ENCODE measurements around the gene UNG.

The UNG gene

DNA sequence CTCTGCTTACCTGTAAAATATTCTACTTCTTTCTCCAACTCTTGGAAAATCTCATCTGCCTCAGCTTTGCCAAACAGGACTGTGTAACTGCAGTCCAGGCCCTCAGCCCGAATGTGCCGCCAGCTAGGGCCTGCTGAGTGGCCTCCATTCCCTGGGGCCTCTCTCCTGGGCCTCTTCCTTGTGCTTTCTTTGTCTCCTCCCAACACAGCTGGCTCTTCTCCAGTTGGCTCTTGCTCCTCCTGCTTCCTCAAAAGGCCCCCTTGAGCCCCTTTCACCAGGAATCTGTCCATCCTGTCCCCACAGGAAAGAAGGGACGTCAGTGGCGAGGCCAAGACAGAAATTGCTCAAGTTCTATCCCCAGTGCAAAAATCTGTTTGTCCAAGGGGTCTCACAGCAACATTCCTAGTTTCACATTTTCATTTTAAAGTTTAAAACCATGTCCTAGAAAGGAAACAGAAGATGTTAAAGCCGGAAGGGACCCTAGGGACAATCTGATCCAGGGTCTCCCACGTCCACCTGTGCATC is 4.8 kb upstream of the UNG start:
- no peak for DNase-seq

DNA sequence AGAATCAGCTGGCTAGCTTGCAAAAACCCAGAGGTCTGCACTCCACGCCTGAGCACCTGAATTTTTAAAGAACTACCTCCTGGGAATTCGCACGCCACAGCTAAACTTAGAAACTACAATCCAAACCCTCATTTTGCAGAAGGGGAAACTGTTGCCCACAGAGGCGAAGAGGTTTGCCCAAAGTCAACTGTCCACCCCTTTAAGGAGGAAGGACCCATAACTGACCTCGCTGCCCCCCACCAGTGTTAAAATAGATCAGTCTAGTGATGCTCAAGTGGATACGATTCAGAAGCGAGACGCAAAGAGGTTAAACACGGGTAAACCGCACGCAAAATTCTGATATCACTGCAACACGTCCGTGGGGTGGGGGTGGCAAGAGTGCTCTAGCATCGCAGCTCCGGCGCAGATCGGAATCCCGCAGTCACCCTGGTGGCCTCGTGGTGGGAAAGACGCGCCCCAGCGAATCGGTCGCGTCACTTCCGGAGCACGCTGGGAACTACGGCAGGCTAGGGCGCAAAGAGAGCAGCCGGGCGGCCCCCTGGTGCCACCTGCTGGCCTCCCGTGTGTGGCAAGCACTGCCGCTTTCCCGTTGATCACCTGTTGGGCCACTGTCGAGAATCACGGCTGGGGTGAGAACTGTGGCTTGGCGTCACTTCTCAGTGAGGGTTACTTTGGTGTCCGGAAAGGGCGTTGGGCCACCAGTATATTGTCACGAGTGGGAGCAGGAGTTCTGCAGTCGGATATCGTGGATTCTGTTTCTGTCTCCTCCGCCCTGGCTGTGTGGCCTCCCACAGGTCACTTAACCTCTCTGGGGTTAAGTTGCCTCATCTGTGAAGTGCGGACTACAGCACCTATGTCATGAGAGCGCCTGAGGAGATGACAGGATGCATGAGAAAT is 4.1 kb upstream of the UNG start, which contains the start of gene ALKBH2:
Gene ALKBH2 (minus strand): TSS at position 451 of the 897 bp plus-strand sequence. CDS start 686 bp downstream, outside the sequence.
- DNase-seq, result peak; percentile 89 to 92

DNA sequence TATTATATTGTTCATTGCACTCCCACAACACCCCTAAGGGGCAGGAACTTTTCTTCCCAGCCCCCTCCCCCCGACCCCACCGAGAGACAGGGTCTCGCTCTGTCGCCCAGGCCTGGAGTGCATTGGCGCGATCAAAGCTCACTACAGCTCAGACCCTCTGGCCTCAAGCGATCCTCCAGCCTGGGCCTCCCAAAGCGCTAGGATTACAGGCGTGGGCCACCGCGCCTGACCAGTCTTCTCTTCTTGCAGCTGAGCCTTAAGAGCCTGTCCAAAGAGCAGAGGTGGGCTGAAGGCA is 310 bp upstream of the UNG start:
- no peak for DNase-seq

DNA sequence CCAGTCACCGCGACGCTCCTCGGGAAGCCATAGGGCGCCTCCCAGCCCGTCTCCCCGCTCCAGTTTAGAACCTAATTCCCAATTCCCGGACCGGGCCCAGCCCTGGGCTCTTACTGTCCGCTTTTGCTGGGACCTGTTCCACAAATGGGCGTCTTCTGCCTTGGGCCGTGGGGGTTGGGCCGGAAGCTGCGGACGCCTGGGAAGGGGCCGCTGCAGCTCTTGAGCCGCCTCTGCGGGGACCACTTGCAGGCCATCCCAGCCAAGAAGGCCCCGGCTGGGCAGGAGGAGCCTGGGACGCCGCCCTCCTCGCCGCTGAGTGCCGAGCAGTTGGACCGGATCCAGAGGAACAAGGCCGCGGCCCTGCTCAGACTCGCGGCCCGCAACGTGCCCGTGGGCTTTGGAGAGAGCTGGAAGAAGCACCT is 797 bp downstream of the UNG start:
- DNase-seq, result no peak

DNA sequence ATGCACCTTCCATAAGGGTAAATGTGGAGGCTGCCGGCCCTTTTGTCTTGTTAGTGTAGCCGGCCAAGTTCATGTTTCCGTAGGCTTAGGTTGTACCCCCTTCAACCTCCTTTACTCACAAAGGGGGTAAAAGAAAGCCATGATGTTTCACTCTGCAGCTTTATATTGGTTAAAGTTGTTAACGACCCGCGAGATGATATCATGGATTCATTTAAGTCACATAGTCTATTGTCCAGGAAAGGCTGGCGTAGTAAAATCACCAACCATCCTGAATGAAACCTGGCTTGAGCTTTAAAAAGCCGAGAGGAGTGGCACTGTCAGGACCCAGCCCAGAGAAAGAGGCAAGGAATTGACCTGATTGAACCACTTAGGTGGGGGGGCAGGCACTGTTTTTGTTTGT is 1.3 kb downstream of the UNG start:
- DNase-seq, result no peak

DNA sequence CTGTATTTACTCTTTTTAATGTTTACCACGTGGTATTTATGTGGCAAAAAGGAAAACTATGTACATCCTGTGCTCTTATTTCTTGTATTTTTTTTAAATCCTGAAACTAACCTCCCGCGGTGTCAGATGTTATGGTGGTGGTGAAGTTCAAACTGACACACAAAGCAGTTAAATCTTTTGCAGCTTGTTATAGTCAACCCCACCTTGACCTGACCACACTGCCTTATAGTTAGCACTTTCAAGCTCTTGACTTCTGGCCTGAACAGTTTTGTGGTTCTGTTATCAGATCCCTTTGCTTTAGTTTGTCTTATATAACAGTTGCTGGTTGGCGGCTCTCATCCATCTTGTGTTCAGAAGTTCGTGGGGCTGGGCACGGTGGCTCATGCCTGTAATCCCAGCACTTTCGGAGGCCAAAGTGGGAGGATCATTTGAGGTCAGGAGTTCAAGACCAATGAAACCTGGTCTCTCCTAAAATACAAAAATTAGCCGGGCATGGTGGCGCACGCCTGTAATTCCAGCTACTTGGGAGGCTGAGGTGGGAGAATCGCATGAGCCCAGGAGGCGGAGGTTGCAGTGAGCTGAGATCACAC is 2.1 kb downstream of the UNG start:
- no peak for DNase-seq

DNA sequence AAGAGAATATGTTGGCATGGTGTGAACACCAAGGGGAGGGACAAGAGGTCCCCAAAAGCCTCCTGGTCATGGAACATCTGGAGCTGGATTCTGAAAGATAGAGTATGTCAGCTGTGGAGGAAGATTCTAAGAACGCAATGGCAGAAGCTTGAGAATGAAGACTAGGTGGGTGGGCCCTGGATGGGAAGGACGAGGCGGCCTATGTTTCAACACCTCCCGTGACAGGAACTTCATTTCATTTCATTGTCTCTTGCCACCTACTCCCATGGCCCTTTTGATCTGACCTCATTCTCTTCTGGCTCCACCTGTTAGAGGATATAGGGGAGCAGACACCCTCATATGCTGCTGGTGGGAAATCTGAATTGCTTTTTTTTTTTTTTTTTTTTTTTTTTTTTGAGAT is 3.3 kb downstream of the UNG start:
- no peak for DNase-seq

DNA sequence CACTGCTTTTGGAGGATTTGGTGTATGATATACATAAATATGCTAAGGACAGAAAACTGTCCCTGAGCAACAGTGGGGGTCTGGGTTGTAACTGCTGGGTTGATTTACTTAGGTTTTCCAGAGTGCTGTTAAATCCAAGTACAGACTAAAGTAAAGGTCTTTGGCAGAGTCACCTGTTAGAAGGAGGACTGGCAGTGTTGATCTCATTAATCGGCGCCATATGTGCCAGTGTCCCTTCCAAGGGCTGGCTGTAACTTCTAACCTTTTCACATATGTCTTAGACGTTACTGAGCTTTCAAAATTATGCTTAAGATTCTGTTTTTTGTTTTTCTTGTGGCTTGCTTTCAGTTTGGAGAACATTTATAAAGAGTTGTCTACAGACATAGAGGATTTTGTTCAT is 5.1 kb downstream of the UNG start:
- DNase-seq, result no peak

DNA sequence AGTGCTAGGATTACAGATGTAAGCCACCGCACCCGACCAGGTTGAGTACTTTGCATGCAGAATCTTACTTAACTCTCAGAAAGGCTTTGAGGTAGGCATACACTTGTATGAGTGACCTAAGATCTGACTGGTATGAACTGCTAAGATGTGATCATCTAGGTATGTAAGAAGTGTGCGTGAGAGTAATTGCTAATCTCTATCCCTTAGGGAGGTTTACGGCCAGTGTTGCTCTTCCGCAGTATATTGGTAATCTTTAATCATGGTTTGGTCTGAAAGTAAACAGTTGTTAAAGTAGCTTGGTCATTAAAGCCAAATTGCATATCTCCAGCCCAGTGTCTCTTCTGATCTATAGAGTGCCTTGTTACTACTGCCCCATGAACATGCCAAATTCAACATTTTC is 7.8 kb downstream of the UNG start:
- DNase-seq, result no peak

DNA sequence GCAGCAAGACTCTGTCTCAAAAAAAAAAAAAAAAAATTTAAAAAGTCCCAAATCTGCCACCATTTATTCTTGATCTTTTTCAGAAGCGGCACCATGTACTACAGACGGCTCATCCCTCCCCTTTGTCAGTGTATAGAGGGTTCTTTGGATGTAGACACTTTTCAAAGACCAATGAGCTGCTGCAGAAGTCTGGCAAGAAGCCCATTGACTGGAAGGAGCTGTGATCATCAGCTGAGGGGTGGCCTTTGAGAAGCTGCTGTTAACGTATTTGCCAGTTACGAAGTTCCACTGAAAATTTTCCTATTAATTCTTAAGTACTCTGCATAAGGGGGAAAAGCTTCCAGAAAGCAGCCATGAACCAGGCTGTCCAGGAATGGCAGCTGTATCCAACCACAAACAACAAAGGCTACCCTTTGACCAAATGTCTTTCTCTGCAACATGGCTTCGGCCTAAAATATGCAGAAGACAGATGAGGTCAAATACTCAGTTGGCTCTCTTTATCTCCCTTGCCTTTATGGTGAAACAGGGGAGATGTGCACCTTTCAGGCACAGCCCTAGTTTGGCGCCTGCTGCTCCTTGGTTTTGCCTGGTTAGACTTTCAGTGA is 12.5 kb downstream of the UNG start:
- no peak for DNase-seq

DNA sequence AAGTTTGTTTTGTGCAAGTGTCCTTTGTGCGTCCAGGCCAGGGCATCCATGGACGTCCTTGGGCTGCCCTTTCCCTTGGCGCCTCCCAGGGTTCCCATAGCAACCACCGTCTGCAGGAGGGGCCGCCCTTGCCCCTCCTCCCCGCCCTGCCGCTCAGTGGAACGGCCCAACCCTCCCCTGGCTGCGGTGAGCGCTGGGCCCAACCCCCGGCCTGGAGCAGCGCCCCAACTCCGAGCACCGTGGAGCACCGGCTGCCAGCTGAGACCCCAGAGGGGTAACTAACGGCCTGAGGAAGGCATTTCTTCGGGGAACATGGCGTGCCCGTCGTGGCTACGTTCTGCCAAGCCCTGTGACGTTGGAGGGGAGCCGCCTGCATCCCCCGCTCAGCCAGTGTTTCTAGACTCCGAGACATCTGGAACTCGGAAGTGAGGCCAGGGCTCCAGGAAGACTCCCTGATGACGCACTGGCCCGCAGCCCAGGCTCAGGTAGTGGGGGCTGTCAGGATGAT is 13.6 kb downstream of the UNG start:
- no peak for DNase-seq

DNA sequence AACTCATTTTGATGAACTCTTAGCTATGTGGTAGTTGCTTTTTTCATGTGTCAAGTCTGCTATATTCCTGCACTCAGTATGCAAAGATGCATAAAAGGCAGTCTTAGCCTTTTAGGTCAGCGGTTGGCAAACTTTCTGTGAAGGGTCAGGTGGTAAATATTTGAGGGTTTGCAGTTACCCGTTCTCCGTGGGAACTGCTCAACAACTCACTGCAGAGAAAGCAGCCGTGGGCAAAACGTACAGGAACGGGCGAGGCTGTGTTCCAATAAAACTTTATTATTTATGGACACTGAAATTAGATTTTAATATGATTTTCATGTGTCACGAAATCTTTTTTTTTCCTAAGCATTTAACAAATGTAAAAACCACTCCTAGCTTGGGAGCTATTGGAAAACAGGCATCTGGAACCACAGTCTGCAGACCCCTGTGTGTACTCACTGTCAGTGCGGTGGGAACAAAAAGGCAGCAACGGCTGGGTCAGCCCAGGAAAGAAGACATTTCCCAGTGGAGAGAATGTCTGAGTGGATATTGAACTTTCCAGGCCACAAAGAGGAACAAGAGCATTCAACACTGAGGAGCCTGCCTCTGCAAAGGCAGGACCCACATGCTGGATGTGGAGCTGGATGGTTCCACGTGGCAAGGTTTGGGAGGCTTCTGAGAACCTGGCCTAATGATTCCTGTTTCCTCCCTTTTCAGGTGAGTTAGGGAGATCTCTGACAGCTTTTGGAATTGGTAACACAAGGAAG is 15.5 kb downstream of the UNG start:
- DNase-seq, result no peak

DNA sequence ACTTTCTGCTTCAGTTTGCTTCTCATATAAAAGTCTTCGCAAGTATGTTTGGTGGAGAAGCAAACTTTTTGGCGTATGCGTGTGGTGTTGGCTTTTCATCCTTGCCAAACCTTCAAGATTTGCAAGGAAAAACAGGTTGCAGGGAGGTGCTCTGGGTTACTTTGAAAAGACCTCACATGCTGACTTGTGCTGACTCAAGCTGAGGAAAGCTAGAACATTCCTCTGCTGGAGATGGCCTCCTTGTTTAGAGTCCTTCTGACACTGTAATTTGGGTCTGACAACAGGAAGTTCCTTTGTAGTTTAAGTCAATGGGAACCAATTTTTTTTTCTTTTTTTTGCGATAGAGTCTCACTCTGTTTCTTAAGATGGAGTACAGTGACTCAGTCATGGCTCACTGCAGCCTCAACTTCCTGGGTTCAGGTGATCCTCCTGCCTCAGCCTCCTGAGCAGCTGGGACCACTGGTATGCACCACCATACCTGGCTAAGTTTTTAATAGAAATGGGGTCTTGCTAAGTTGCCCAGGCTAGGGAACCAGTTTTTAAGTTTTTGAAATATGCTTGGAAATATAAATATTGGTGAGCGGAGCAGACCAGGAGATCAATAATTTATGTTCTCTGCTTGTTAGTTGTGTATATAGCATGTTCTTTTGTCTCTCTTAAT is 16.4 kb downstream of the UNG start:
- DNase-seq, result no peak

DNA sequence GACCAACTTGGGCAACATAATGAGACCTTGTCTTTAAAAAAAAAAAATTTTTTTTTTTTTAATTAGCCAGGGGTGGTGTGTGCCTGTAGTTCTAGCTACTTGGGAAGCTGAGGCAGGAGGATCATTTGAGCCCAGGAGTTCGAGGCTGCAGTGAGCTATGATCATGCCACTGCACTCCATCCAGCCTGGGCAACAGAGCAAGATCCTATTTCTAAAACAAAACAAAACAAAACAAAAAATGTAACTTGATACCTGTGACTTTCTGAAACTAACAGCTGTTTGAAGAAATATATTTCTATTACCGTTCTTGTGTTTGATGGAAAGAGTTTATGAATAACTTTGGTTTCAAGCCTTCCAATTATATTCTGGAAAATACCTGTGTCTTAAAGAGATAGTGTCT is 17.2 kb downstream of the UNG start:
- DNase-seq, result no peak

DNA sequence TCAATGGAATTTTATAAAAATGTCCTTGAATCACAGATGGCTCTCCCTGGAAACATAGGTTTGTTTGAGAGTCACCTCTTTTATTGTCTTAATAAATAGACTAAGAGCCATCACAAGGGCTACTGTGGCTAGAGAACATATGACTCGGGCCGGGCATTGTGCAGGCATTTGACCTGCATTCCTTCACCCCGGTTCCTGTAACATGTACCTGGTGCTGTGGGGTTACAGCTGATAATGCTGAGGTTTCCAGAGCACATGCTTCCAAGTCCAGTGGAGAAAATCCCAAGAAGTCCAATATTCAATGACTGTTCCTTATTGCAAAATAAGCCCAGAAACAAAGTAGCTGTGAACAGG is 18.0 kb downstream of the UNG start:
- DNase-seq, result no peak

DNA sequence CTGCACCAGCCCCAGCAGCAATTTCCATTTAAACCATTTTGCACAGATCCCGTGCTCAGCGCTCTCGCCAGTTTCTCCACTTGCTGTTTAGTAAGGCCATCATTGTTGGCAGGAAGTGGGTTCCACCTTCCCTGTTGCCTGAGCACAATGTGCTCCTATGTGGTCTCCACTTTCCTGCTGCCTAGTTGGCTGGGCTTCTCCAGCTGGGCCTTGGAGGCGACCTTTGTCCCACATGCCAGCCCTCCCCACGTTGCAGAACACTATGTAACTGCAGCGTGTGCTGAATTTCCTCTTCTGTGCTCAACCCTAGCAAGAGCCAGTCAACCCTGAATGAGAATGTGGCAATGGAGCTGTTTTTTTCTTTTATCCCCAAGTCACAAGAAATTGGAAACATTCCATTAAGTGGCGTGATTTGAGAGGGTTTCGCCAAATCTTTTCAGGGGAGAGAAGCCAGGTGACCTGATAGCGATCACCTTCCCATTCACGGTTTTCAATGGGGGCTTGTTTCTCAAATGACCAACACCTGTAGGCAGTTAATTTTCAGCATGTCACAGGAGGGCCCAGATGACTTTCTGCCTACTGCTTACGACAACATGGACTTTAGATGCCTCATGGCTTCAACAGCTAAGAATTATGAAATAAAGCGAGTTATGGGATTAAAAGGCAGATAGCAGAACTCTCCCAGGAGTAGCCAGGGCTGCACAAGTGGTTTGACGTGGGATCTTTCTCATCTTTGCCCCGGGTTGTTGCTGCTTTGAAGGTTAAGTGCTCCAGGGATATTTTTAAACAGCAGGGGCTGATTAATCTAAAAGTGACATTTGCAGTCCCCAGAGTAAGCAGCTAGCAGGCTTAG is 18.6 kb downstream of the UNG start, which contains the start of gene ACACB:
Gene ACACB (plus strand): TSS at position 830 of the 853 bp plus-strand sequence. CDS start 22,819 bp downstream, outside the sequence.
- DNase-seq, result no peak

DNA sequence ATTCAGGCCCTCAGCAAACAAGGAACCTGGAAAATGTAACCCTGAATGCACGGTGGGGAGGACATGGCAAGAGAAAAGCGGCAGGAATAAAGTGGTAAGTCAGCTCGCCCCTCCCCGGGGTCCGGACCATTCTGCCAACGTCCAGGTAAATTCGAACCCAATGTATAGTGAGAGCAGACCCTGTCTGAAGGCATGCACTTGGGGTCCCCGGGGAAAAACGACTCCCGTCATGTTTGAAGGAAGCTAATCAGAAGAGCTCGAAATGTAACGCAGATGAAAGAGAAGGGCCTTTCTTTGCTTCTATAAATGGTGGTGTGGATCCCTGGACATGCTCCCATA is 19.2 kb downstream of the UNG start:
- DNase-seq, result no peak

DNA sequence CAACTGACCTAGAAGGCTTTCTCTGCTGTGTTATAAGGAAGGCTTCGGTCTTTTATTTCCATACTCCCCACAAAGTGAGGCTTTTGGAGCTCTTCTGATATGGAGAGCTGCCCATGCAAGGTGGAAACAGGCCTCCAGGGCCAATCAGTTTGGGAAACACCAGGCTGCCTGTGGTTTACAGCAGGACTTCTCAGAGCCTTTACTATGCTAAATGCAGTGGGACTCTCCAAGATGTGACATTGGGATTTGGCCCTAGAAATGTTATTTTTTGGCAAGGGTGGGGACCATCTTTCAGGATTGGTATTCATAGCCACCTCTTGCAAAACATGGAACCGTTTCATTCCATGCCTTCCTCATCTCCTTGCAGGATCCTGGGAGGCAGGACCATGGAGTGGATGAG is 22.7 kb downstream of the UNG start:
- DNase-seq, result no peak

DNA sequence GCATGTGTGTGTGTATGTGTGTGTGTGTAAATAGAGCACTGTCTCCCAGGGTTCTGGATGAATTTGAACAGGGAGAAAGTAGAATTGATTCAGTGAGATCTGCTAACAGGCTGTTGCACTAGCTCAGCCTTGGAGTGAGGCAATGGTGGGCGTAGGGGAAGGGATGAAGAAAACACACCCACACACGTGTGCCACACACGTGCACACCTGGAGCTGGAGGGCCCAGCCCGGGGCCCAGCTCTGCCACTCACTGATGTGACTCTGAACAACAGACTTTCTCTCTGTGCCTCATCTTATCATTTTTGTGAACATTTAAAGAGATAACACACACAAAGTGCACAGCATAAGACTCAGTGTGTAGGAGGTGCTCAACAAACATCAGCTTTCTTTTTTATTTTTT is 23.2 kb downstream of the UNG start:
- DNase-seq, result no peak

DNA sequence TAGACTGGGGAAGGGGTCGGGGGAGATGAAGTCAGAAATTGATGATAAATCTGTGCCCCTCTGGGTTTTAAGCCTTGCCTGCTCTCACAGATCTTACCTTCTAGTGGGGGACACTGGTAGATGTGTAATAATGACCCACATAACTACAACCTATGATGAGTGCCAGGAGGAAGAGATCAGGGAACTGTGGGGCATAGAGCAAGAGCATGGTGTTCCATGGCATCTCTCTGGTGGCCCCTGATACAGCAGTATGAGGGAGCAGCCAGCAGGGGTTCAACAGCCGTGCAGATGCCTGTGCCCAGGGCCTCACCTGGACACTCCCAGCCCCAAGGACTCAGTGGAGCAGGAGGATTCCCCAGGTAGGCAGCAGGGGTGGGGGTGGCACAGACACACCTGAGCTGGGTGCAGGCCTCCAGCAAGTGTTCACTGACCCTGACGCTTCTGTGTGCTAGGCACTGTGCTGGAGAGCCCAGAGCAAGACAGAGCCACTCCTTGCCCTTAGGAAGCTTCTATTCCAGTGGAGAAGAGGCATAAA is 24.0 kb downstream of the UNG start:
- no peak for DNase-seq

DNA sequence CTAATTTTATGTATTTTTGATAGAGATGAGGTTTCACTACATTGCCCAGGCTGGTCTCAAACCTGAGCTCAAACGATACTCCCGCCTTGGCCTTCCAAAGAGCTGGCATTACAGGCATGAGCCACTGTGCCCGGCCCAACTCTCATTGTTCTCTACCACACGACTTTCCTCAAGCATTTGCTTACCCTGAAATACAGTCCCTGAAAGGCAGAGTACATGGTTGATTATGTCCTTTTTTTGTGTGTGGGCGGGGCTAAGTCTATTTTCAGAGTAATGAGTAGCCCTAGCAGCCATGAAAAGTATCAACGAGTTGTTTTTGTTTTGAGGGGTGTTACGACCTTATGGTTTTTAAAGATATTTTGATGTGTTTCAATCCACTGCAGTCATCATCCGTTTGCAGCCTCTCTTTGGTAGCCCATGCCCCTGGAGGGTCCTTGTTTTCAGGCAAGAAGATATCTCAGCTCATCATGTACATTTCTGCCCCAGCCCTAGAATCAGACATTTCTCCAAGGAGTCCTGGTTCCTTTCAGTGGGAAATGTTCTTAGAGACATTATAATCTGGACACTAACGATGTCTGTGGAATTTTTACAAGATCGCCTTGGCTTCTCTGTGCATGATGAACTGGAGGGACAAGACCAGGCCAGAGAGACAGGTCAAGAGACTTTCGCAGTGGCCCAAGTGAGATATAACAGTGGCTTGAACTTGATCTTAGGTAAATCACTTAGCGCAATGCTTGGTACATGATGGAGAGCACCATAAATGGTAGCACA is 27.7 kb downstream of the UNG start:
- DNase-seq, result no peak
